GM10847 (cell line): ENCODE measurements around the gene SASH1.

Source experiments
- POLR2A ChIP-seq: IDR thresholded peaks from 2 replicates; pipeline ENCODE4 v1.6.1; 2011; ENCODE audit not compliant: insufficient read length; ENCODE audit errors: extremely low read depth

SASH1 gene

DNA sequence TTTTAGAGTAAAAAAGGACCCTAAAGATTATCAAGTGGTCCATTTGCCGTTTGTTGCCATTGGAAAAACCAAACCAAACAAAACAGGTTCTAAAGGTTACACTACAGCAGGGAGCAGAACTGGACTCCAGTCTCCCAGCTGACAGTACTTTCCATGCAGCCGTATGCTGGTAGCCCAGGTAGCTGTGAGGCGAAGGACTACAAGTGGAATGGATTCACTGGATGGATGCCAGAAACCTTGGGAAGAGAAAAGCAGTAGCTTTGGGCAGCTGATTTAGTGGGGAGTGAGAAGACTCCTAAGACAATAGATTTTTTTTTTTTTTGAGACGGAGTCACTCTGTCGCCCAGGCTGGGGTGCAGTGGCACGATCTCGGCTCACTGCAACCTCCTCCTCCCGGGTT, 88.3 kb downstream of the SASH1 start:
- no peak for TF ChIP-seq POLR2A

DNA sequence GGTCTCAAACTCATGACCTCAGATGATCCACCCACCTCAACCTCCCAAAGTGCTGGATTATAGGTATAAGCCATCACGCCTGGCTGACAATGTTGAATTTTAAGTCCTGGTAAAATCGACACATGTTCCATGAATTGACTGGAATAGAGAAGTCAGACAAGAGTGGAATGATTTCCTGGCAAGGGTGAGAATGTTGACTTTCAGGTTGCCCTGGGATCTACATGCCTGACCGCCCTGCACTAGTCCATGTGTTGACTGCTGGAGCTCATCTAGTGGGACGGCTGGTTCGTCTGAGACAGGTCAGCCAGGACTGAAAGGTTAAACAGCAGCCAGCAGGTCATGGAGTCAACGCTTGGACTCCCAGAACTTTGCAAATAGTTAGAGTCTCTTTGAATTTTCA, 88.8 kb downstream of the SASH1 start:
- no peak for TF ChIP-seq POLR2A

DNA sequence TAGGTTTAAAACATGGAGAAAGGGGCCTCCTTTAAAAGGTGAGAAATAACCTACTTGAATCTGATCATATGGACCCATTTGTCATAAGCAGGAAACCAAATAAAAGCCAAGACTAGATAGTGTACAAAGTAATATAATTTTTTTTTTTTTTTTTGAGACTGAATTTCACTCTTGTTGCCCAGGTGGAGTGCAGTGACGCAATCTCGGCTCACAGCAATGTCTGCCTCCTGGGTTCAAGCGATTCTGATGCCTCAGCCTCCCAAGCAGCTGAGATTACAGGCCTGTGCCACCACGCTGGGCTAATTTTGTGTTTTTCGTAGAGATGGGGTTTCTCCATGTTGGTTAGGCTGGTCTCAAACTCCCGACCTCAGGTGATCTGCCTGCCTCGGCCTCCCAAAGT, 89.2 kb downstream of the SASH1 start:
- TF ChIP-seq POLR2A: no peak

DNA sequence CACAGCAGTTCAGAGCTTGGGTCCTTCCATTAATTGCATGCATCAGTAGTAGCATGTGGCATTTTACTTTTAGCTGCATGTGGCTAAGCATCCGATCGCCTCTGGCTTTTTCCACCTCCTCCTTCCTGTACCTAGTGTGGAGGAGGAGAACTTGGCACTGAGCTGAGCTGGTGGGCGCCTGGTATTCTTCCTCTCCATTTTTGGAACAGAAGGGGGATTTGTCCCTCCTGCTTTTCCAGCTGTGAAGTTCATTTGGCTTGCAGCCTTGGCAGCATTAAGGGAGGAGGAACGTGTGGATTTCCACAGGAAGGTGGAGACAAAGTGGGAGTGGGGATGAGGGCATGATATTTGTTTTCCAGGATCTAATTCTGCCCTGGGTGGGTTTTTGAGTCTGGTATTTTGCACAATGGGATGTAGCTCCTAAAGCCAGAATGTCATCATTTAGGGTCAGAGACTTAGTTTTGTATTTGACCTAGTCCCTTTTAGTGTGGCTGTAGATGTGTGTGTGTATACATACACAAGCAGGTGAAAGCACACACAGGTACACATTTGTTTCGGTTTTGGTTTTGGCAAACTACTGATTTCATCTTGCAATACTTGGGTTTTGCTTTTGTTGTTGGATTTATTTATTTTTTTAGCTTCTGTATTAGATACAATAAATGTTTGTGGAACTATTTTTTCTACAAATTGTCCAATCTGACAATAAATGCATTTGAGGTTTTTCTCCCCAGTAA, 90.0 kb downstream of the SASH1 start:
- no peak for TF ChIP-seq POLR2A

DNA sequence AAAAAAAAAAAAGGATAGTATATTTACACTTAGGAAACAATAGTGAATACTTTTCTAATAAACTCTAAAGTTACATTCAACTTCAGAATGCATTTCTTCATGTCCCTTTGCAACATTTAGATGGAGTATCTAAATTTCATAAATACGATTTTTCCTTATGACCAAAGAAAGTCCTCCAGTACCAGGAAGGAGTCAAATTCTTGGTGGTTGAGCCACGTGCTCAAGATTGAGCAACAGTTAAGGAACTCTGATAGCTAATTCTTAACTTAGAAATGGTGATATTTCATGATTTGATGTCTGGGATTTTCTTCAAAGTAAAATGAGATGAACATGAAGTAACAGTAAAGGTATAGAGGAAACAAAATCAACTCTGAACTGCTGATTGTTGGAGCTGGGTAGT, 92.7 kb downstream of the SASH1 start:
- no peak for TF ChIP-seq POLR2A

DNA sequence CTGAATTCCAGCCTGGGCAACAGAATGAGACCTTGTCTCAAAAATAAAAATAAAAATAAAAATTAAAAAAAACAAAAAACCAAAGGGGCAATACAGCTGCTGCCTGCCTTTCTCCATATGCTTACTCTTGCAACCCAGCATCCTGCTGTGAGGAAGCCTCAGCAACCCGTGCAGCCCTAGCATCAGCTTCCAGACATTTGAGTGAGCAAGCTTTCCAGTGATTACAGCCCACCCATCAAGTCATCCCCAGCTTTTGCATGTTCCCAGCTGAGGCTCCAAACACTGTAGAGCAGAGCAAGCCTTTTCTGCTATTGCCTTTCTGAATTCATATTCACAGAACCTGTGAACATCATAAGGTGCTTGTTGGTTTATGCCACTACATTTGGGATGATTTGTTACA, 93.8 kb downstream of the SASH1 start:
- TF ChIP-seq POLR2A: no peak

DNA sequence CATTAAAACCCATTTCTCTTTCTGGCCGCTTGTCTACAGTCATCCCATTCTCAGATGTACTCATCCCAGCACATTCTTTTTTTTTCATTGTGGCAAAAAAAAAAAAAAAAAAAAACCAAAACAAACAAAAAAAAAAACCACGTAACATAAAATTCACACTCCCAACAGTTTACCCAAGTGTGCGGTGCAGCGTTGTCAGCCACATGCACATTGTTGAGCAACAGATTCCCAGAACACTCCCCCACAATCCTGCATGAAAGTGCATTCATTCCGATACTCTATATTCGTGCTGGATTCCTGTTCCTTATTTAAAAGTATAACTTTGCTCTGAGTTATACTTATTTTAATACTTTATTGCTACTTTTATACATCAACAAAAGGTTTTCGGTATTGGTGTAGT, 96.0 kb downstream of the SASH1 start:
- TF ChIP-seq POLR2A: no peak

DNA sequence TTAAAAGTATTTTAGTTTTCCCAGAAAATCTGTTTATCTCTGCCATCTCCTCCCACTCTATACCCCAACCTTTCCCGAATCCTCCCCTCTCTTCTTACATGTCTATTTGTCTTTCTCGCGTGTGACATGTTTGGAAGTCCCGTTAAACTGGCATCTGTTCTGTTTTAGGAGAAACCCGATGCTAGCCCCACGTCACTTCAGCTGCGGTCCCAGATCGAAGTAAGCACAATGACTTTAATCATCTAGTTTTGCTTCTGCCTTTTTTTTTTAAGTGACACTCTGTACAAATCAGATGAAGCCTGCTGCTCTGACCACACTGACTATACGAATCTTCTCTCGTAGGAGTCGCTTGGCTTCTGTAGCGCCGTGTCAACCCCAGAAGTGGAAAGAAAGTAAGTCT, 97.4 kb downstream of the SASH1 start:
- TF ChIP-seq POLR2A: no peak

DNA sequence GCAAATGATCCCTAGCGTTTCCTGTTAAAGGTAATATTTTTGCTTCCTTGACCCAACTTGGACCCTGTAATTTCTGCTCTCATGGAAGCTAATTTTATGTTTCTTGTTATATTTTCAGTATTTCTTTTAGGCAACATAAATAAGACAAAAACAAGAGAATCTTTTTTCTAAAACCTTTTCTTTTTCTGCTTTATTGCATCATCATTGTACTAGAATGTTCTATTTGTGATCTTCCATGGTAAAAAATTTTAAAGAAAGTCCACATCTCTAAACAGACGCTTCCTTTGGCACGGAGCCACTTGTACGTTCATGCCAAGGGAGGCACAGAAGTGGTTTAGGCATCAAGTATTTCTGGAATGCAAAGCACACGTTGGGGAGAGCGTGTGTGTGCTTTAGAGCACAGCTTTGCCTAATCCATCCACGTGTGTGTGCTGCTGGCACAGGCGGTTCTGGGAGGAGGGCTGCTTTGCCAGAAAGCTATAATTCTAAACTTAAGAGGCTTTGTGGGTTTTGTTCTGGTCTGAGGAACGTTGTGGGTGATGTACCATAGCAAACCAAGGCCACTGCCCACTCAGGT, 98.3 kb downstream of the SASH1 start:
- no peak for TF ChIP-seq POLR2A

DNA sequence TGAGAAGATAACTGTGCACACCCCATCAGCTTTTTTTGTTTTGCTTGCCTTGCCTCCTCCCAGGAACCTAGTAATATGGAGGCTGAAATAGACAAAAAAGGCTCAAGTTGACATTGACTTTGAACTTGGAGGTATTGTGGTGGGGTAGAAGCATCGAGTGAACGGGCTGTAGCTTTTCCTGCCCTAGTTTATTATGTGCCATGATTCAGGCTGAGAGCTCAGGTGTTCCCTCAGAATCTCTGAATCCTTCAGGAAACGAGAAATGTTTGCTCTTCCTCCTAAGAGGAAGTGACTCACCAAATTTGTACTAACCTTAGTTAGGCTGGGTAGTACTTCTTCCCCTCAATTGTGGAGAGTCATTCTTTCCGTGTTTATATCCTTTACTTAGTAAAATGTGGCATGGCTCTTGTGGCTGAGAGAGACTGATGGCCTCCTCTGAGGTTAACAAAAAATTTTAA, 98.8 kb downstream of the SASH1 start:
- TF ChIP-seq POLR2A: no peak

DNA sequence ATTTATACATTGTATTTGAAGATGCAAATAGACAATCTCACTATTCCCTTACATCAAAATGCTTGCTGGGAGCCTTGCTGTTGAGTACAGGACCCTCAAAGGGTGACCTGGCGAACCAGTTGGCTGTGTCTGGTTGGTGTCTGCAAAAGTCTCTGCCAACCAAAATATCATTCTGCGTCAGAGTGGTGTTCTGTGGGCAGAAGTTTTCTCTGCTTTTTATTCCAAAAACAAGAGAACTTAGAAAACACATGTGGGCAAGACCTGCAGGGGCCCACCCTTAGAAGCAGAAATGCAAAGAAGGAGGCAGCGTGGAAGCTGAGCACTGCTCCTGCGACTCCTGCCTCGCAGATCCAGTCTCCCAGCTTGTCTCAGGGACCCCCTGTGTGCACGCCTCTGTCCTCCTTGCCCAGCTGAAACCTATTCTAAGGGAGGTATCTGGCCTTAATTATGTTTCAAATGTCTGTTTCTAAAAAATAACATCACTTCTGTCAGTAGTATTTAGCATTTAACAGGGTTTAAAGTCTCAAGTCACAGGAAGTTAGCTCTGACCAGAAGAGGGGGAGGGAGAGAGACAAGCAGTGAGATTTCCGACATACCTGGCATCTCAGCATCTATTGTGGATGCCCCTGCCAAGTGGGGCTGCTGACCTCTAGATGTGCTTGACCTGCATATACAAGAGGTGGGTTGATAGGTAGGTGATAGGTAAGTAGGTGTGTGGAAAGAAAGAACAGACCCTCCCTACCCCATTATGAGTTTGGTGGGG, 101.3 kb downstream of the SASH1 start:
- no peak for TF ChIP-seq POLR2A

DNA sequence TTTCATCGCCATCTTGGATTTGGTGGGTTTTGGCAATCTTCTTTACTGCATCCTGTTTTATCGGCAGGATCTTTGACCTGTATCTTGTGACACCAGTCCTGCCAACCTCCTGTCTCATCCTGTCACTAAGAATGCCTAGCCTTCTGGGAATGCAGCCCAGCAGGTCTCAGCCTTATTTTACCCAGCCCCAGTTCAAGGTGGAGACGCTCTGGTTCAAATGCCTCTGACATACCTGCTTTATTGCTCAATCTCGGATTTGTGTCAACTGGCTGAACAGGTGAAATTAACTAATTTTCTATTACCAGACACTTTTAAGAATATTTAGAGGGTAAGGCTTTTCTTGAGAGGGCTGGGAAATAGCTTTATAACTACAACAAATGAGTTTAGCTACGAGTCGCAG, 102.5 kb downstream of the SASH1 start:
- TF ChIP-seq POLR2A: no peak

DNA sequence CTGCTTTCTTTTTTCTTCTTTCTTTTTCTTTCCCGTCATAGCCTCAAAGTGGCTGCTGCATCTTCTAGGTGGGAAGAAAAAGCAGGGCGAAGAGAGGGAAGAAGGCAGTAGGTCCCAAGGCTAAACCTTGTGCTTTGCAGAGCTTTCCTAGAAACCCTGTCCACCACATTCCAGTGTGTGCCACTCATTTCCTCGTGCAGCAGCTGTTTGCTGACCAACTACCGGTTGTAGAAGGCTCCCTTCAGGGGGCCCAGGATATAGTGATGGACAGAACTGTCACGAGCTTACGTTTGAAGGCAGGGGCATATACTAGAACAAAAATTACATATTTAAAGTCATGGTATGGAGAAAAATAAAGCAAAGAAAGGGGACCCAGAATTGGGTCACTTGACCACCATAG, 103.0 kb downstream of the SASH1 start:
- no peak for TF ChIP-seq POLR2A

DNA sequence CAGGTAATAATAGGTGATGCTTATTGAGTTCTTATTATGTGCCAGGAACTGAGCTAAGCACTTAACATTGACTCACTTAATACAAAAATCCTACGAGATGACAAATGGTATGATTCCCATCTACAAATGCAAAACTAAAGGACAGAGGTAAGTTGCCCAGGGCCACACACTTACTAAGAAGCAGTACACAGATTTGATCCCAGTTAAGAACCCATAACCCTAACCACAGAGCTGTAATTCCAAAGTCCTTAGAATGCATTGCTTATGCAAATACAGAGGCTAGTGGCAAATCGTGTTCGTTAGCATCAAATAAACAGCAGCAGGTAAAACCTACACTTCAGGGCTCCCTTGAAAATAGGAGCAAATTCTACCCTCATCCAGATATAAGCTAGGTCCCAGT, 104.0 kb downstream of the SASH1 start:
- no peak for TF ChIP-seq POLR2A

DNA sequence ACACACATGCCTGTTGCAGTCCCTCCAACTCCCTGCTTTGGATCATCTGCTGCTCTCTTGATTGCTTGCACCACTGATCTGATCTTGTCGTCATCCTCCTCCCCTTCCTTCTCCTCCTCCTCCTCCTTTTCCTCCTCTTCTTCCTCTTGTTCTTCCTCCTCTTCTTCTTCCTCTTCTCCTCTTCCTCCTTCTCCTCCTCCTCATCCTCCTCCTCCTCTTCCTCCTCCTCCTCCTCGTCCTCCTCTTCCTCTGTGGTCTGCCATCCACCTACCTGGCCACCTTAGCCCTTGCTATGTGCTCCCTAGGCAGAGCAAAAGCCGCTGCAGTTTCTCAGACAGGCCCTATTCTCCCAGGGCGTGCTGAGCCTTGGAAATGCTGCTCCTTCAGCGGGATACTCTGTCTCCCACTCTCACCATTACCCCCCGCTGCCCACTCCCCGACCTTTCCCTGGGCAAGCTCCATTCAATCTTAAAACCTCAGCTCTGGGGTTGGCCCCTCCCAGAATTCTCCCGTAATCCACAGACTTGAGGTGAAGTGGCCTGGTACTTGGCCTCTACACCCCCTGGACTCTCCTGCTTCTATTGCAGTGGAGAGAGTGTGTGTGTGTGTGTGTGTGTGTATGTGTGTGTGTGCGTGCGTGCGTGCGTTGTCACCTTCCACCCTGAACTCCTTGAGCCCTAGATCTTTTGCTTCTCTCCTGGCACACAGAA, 105.0 kb downstream of the SASH1 start:
- no peak for TF ChIP-seq POLR2A

DNA sequence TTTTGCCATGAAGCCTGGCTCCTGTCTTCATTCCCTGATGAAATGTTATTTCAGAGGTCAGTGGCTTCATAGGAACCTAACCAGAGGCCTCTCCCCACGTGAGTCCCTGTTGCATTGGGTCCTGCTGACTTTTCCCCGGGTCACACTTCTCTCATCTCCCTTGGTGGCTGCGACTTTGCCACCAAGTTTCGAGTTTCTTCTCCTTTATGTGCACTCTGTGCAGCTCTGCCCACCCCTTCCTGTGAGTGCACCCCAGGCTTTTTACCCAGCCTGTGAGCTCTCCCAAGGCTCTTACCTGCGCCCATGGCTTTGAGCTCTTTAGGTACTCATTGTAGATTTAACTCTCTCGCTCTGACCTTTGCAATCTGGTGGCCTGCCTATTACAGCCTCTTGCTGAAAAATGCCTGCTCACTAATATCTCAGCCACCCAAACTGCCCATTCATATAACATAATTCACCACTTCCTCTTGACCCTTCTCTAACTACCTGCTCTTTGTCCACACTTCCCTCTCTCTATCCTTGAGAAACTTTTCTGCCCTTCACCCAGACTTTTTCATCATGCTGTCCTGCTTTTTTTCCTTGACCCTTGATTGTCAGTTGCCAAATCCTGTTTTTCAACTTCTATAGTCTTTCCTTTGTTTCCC, 105.9 kb downstream of the SASH1 start:
- no peak for TF ChIP-seq POLR2A

DNA sequence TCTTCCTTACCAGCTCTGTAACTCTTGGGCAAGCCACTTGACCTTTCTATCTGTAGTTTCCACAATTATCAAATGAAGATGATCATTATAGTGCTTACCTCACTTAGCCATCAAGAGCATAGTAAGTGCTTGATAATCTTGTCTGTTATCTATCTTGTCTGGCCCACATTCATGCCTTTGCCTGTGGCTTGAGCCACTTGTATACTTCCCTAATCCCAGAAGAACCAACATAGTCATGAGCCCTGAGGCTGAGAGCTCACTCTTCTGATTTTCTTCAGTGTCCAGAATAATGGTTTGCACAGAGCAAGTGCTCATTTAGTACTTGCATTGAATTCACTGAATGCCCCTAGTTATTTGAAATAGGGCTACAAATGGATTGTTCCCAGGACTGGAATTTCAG, 108.2 kb downstream of the SASH1 start:
- TF ChIP-seq POLR2A: no peak
